GM18507 (cell line): ENCODE results near the gene FBXO3.
"Not testable (repeated sequence)": the region's sequence is repeated elsewhere in the genome, so short reads cannot be mapped to it uniquely, and the experiment has no call there.

Experiments
- DNase-seq: peaks from one replicate; pipeline ENCODE4 v3.0.0; 2011; ENCODE audit warnings: low read depth; ENCODE audit not compliant: insufficient read length; ENCODE audit errors: extremely low spot score
- FAIRE-seq: peaks from 2 replicates; lab custom pipeline; 2011; peaks lifted over from hg19 to GRCh38; lab: Jason Lieb, UNC

The FBXO3 gene

GRCh38 chr11:33773987-33774735, at the start of gene FBXO3:
TSS of gene FBXO3 (minus strand) at chr11:33774520. CDS start at chr11:33774497, 23 bp downstream.
- FAIRE-seq = peak; percentile 72
- DNase-seq = peak; percentile 92

- not testable (repeated sequence) for DNase-seq
These were observed 48.7 kb upstream of the FBXO3 start for GRCh38 chr11:33822981-33823380.

GRCh38 chr11:33819278-33820035, 45.1 kb upstream of the FBXO3 start:
- DNase-seq (no peak), FAIRE-seq (no peak)

More at GRCh38 chr11:33822981-33823380, 48.7 kb upstream of the FBXO3 start:
- FAIRE-seq = not testable (repeated sequence)

GRCh38 chr11:33808228-33808828, 34.0 kb upstream of the FBXO3 start:
- FAIRE-seq = peak; percentile 92
- DNase-seq = peak; percentile 56

GRCh38 chr11:33804471-33804870, 30.2 kb upstream of the FBXO3 start:
- DNase-seq (no peak), FAIRE-seq (no peak)

GRCh38 chr11:33802194-33802950, 28.1 kb upstream of the FBXO3 start:
- DNase-seq (no peak), FAIRE-seq (no peak)

GRCh38 chr11:33801821-33802193, 27.5 kb upstream of the FBXO3 start:
- FAIRE-seq = no peak
- DNase-seq = no peak

GRCh38 chr11:33797879-33798278, 23.6 kb upstream of the FBXO3 start:
- DNase-seq = no peak
- no peak for FAIRE-seq

GRCh38 chr11:33790040-33790439, 15.7 kb upstream of the FBXO3 start:
- DNase-seq (no peak), FAIRE-seq (no peak)

GRCh38 chr11:33788095-33788494, 13.8 kb upstream of the FBXO3 start:
- not testable (repeated sequence) for FAIRE-seq, DNase-seq

GRCh38 chr11:33787076-33787475, 12.8 kb upstream of the FBXO3 start:
- FAIRE-seq (no peak), DNase-seq (no peak)

- DNase-seq (no peak), FAIRE-seq (no peak)
These were observed 11.3 kb upstream of the FBXO3 start for GRCh38 chr11:33785609-33786008.

- FAIRE-seq (no peak), DNase-seq (no peak)
These were observed 5.7 kb upstream of the FBXO3 start for GRCh38 chr11:33779849-33780528.

- FAIRE-seq (no peak), DNase-seq (no peak)
These were observed 4.4 kb upstream of the FBXO3 start for GRCh38 chr11:33778675-33779074.

- peak; percentile 38 for FAIRE-seq
These were observed 3.6 kb upstream of the FBXO3 start for GRCh38 chr11:33777906-33778305.

GRCh38 chr11:33775832-33776470, 1.6 kb upstream of the FBXO3 start:
- FAIRE-seq (peak; percentile 63), DNase-seq (no peak)

More at GRCh38 chr11:33777906-33778305, 3.6 kb upstream of the FBXO3 start:
- DNase-seq = no peak

- FAIRE-seq (no peak), DNase-seq (no peak)
These were observed 1.1 kb upstream of the FBXO3 start for GRCh38 chr11:33775467-33775807.

- no peak for DNase-seq
These were observed 581 bp upstream of the FBXO3 start for GRCh38 chr11:33774736-33775466.

More at GRCh38 chr11:33774736-33775466, 581 bp upstream of the FBXO3 start:
- no peak for FAIRE-seq
